Gastroesophageal sphincter (tissue), 3 donors: ENCODE measurements around the gene DOK5.

ENCODE experiments used
- POLR2AphosphoS5 ChIP-seq: sonication (generic); formaldehyde crosslinking; IDR thresholded peaks from one replicate; pipeline ENCODE4 v1.6.1; 2017; ENCODE audit warnings: antibody characterized with exemption
- TF ChIP-seq, protein P1 (sequence below), 4 experiments: fragments of 200-600 bp in 2 of 4; fragments of 450-650 bp in 2 of 4; sonication (generic) in 1 of 4; IDR thresholded peaks; one replicate each; pipeline ENCODE4 v1.5.1; 2017 to 2019; ENCODE audit warnings: antibody characterized with exemption in 4 of 4, mild to moderate bottlenecking in 2 of 4, moderate library complexity in 2 of 4

DNA sequence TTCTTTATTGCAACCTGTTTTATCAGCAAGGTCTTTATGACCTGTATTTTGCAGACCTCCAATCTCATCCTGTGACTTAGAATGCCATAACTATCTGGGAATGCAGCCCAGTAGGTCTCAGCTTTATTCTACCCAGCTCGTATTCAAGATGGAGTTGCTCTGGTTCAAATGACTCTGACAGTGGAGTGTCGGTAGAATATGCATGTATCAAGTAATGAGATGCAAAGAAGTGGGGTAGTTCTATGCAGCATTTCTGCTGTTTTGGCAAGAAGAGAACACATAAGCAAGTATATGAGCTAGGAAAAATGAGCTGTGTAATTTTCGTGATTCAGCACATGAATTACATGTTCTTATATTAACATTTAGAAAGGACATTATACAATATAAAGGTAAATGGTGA lies 185.9 kb downstream of the DOK5 start:
- TF ChIP-seq POLR2AphosphoS5, result no peak
- TF ChIP-seq, protein P1, sequence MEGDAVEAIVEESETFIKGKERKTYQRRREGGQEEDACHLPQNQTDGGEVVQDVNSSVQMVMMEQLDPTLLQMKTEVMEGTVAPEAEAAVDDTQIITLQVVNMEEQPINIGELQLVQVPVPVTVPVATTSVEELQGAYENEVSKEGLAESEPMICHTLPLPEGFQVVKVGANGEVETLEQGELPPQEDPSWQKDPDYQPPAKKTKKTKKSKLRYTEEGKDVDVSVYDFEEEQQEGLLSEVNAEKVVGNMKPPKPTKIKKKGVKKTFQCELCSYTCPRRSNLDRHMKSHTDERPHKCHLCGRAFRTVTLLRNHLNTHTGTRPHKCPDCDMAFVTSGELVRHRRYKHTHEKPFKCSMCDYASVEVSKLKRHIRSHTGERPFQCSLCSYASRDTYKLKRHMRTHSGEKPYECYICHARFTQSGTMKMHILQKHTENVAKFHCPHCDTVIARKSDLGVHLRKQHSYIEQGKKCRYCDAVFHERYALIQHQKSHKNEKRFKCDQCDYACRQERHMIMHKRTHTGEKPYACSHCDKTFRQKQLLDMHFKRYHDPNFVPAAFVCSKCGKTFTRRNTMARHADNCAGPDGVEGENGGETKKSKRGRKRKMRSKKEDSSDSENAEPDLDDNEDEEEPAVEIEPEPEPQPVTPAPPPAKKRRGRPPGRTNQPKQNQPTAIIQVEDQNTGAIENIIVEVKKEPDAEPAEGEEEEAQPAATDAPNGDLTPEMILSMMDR (IDR thresholded peaks at IDR 0.05), result no peak
